SK-N-MC (cell line): ENCODE measurements around the gene ATP4B.

Source experiments
- EZH2 ChIP-seq: fragments of 200-600 bp; sonication (generic); IDR thresholded peaks from one replicate; pipeline ENCODE4 v1.6.1; 2017; ENCODE audit warnings: antibody characterized with exemption
- FOXP2 ChIP-seq: optimal IDR thresholded peaks from 2 replicates; pipeline ENCODE3; 2011; ENCODE audit warnings: mild to moderate bottlenecking, moderate library complexity; ENCODE audit not compliant: insufficient read depth; ENCODE audit errors: extremely low read length, control extremely low read depth
- POLR2AphosphoS5 ChIP-seq: IDR thresholded peaks from 2 replicates; pipeline ENCODE4 v1.6.1; 2012; ENCODE audit warnings: mild to moderate bottlenecking, low read depth, low read length, borderline replicate concordance

GRCh38 chr13:113611996-113612395 is 46.0 kb downstream of the ATP4B start:
- TF ChIP-seq POLR2AphosphoS5 (no peak), EZH2 (no peak), FOXP2 (no peak)
